ENCODE results near the gene FGD4.

- TF ChIP-seq, protein P1, sequence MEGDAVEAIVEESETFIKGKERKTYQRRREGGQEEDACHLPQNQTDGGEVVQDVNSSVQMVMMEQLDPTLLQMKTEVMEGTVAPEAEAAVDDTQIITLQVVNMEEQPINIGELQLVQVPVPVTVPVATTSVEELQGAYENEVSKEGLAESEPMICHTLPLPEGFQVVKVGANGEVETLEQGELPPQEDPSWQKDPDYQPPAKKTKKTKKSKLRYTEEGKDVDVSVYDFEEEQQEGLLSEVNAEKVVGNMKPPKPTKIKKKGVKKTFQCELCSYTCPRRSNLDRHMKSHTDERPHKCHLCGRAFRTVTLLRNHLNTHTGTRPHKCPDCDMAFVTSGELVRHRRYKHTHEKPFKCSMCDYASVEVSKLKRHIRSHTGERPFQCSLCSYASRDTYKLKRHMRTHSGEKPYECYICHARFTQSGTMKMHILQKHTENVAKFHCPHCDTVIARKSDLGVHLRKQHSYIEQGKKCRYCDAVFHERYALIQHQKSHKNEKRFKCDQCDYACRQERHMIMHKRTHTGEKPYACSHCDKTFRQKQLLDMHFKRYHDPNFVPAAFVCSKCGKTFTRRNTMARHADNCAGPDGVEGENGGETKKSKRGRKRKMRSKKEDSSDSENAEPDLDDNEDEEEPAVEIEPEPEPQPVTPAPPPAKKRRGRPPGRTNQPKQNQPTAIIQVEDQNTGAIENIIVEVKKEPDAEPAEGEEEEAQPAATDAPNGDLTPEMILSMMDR (conservative IDR thresholded peaks at IDR 0.05 in 1 of 2, IDR thresholded peaks at IDR 0.05 in 1 of 2; ENCODE audit: extremely low read depth in 1 of 2, insufficient read depth in 1 of 2, low read depth in 1 of 2, low read length in 2 of 2), result no peak
- no peak for TF ChIP-seq EZH2 (IDR thresholded peaks at IDR 0.05; ENCODE audit: borderline replicate concordance, low read length)
Observed at GRCh38 chr12:32585680-32586079, 186.3 kb downstream of the FGD4 start.
